ENCODE measurements around the gene TPST2. TPM values are rescaled to one million over a fixed set of nuclear protein-coding genes. Genes with fewer than 3 reads are reported as not detected.
A peak's percentile ranks its signal among the peaks of the same experiment; 100 is the strongest.

Gene TPST2
- polyA plus RNA-seq, 3 donors = 62.8 to 83.8 (median 69.5) TPM

- WGBS (ENCODE audit: insufficient coverage) = no CpG with 5 or more reads among the region's 1 CpG
- Histone ChIP-seq H3K4me3 (replicated peaks in 1 of 3; ENCODE audit: low read depth in 2 of 3, low read length in 3 of 3) (no peak overlapping the region), H3K27me3 (ENCODE audit: control insufficient read depth in 2 of 2, insufficient read depth in 2 of 2, low read length in 2 of 2) (no peaks in the 10 kb centered on the region), H3K79me2 (ENCODE audit: insufficient read depth, low read length) (peaks cover 66% of the 10 kb centered on the region), H3K4me1 (ENCODE audit: control insufficient read depth in 1 of 2, insufficient read depth in 2 of 2, low read length in 2 of 2) (peaks cover 36 to 46% of the 10 kb centered on the region in 2 donors), H3K9me3 (replicated peaks in 1 of 2; ENCODE audit: control insufficient read depth in 1 of 2, insufficient read depth in 1 of 2, low read length in 2 of 2) (no peaks in the 10 kb centered on the region), H3K27ac (ENCODE audit: low read depth in 1 of 2, low read length in 2 of 2) (peak overlapping the region; percentile 4 to 81), H3K4me2 (replicated peaks; ENCODE audit: extremely low read depth, low read length, poor library complexity, severe bottlenecking) (no peak overlapping the region), H3K9ac (ENCODE audit: insufficient read depth, low read length, poor library complexity, severe bottlenecking) (no peak overlapping the region), H4K20me1 (ENCODE audit: insufficient read depth, low read length) (peaks cover 39% of the 10 kb centered on the region), H2AFZ (ENCODE audit: insufficient read depth, low read depth, low read length, poor library complexity, severe bottlenecking) (no peak overlapping the region), H3K36me3 (replicated peaks in 1 of 2; ENCODE audit: control insufficient read depth in 1 of 2, insufficient read depth in 2 of 2, low read length in 2 of 2) (peaks cover 18 to 50% of the 10 kb centered on the region in 2 donors)
- H3K27ac Mint-ChIP-seq = peak overlapping the region in 5 of 7 donors; percentile 15 to 95 (median 28)
- intact Hi-C loops (cut with micrococcal nuclease) = loop anchor here in 1 of 2 donors (5.0 kb wide), 1 partner anchor 43 kb away; no protein-coding TSS in a partner anchor
- no peak overlapping the region for H3K4me3 Mint-ChIP-seq
- H3K27me3 Mint-ChIP-seq (ENCODE audit: low read depth in 3 of 3) = peaks cover 0 to 4% (median 0%) of the 10 kb centered on the region in 3 donors
- no peak for TF ChIP-seq CTCF (IDR thresholded peaks at IDR 0.05)
- peaks cover 0 to 2% (median 0%) of the 10 kb centered on the region in 7 donors for H3K9me3 Mint-ChIP-seq
- H3K4me1 Mint-ChIP-seq = peaks cover 41% of the 10 kb centered on the region
- peaks cover 37 to 71% of the 10 kb centered on the region in 2 donors for H3K36me3 Mint-ChIP-seq
- no peak for DNase-seq
Observed at GRCh38 chr22:26544489-26544888, 45.4 kb downstream of the TPST2 start.

- Histone ChIP-seq H4K20me1 (ENCODE audit: insufficient read depth, low read length) (peaks cover 27% of the 10 kb centered on the region), H2AFZ (ENCODE audit: insufficient read depth, low read depth, low read length, poor library complexity, severe bottlenecking) (peak overlapping the region; percentile 66), H3K4me1 (ENCODE audit: control insufficient read depth in 1 of 2, insufficient read depth in 2 of 2, low read length in 2 of 2) (peaks cover 36 to 44% of the 10 kb centered on the region in 2 donors), H3K79me2 (ENCODE audit: insufficient read depth, low read length) (peaks cover 53% of the 10 kb centered on the region), H3K9ac (ENCODE audit: insufficient read depth, low read length, poor library complexity, severe bottlenecking) (no peak overlapping the region), H3K9me3 (replicated peaks in 1 of 2; ENCODE audit: control insufficient read depth in 1 of 2, insufficient read depth in 1 of 2, low read length in 2 of 2) (no peaks in the 10 kb centered on the region), H3K27me3 (ENCODE audit: control insufficient read depth in 2 of 2, insufficient read depth in 2 of 2, low read length in 2 of 2) (no peaks in the 10 kb centered on the region), H3K4me2 (replicated peaks; ENCODE audit: extremely low read depth, low read length, poor library complexity, severe bottlenecking) (peak overlapping the region; percentile 54), H3K27ac (ENCODE audit: low read depth in 1 of 2, low read length in 2 of 2) (peak overlapping the region; percentile 74 to 81), H3K4me3 (replicated peaks in 1 of 3; ENCODE audit: low read depth in 2 of 3, low read length in 3 of 3) (peak overlapping the region in 1 of 3 experiments; percentile 36), H3K36me3 (replicated peaks in 1 of 2; ENCODE audit: control insufficient read depth in 1 of 2, insufficient read depth in 2 of 2, low read length in 2 of 2) (peaks cover 30 to 60% of the 10 kb centered on the region in 2 donors)
- WGBS (ENCODE audit: insufficient coverage) = 0% methylated on average over 1 of the region's 3 CpGs
- no peak for TF ChIP-seq CTCF (IDR thresholded peaks at IDR 0.05)
- peaks cover 0 to 1% (median 0%) of the 10 kb centered on the region in 7 donors for H3K9me3 Mint-ChIP-seq
- peaks cover 40% of the 10 kb centered on the region for H3K4me1 Mint-ChIP-seq
- peaks cover 50 to 77% of the 10 kb centered on the region in 2 donors for H3K36me3 Mint-ChIP-seq
- DNase-seq = peak; percentile 50 to 61 (median 51)
- intact Hi-C loops (cut with micrococcal nuclease) = loop anchor here in 1 of 2 donors (5.0 kb wide), 1 partner anchor 44 kb away; no protein-coding TSS in a partner anchor
- peak overlapping the region; percentile 43 to 46 for H3K4me3 Mint-ChIP-seq
- peaks cover 0 to 5% (median 0%) of the 10 kb centered on the region in 3 donors for H3K27me3 Mint-ChIP-seq (ENCODE audit: low read depth in 3 of 3)
- H3K27ac Mint-ChIP-seq = peak overlapping the region; percentile 81 to 95 (median 89)
Observed at GRCh38 chr22:26542831-26543230, 47.1 kb downstream of the TPST2 start.

All from CD14-positive monocyte (primary cell).